ENCODE data around the gene SIGLEC9.

SIGLEC9 gene

DNA sequence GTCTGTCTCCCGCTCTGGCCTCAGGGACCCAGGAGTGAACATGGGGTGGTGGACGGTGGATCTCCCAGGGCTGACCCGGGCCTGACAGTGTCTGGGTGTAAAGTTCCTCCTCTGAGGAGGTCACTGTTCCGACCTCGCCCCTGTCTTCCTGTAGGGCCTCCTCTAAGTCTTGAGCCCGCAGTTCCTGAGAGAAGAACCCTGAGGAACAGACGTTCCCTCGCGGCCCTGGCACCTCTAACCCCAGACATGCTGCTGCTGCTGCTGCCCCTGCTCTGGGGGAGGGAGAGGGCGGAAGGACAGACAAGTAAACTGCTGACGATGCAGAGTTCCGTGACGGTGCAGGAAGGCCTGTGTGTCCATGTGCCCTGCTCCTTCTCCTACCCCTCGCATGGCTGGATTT is at the start of gene SIGLEC9:
Gene SIGLEC9 (plus strand): TSS at position 178 of the 400 bp plus-strand sequence. CDS start 69 bp downstream, at position 247.
- DNase-seq = no peak

DNA sequence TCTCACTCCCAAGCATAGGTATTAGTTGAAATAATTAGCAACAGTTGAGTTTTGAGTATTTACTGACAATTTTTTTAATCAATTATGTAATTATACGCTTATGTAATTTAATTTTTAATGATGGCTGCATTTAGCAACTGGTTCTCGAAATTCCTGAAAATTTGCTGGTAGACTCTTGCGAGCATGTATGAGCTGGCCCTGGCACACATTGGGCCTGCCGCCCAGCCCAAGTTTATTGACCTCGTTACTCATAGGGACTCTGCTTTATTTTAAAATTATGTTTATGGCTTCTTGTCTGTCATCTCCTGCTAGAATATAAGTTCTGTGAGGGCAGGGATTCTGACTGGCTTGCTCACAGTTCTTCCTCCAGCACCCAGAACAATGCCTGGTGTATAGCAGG is 48.7 kb upstream of the SIGLEC9 start:
- DNase-seq = no peak

GRCh38 chr19:51076631-51077213 is 48.0 kb upstream of the SIGLEC9 start:
- no peak for DNase-seq

DNA sequence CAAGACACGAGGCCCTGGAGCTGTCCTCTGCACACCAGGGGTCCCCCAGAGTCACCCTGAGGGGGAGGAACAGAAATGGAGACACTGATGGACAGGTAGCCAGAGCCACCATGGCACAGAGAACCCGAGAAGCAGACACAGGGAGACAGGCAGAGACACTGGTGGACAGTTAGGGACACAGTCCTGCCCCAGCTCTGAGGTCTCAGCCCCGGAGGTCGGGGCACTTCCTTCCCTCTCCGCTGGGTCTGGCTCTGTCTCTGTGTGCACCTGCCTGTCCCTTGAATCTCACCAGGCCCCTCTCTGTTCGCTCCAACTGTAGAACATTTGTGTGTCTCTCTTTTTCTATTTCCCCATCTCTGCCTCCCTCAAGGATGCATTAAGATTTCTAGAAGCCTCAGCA is 46.6 kb upstream of the SIGLEC9 start:
- no peak for DNase-seq

DNA sequence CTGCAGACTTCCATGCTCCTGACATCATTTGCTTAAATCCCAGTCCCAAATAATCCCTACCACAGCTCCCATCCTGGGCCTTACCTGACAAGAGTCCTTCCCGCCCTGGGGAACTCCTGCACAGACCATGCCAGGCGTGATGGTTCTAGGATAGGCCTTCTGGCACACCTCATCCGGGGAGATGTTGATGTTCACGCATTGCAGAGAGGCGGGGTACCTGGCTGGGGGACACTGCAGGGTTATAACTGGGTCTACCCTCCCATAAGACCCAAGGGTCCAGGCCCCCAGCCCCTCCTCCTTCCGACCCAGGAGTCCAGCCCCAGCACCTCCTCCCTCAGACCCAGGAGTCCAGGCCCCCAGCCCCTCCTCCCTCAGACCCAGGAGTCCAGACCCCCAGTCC is 46.0 kb upstream of the SIGLEC9 start:
- DNase-seq = no peak

DNA sequence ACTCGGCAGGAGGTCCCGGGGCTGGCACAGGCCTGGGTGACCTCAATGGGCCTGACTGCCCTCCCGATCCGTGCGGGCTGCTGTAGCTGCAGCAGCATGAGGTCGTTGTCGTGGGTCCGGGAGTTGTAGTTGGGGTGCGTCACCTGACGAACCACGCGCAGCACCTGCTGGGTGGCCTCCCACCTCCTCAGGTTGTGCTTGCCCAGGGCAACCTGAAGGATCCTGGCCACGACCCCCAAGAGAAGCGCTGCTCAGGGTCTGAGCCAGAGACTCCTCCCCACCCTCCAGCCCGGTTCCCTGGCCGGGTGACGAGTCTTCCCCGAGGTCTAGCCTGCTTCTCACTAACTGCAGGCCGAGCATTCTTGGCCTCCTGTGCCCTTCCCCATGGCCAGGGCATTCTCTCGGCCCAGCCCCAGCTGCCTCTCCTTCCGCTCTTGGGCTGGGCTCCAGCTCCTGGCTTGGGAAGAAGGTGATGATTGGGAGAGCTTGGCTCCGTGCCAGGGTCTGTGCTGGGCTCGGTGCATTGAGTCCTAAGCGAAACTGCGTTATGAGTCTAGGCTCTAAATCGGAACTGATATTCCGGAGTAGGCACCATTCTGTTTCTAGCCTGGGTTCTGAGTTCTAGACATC is 45.1 kb upstream of the SIGLEC9 start:
- DNase-seq = no peak

DNA sequence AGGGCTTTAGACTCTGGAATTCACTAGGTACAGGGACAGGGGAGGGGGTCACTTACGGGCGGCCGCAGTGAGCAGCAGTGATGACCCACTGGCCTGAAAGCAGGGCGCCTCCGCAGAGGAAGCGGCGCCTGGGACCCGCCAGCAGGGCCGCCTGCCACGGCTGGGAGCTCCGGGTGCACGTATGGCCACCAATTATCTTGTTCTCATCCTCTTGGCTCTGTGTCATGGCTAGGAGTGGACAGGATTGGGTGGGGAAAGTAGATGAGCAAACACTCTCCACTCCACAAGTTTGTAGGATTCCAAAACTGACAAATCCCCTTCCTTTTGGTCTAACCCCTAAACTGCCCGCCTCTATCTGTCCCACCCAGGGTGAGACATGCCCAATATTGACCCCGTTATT is 43.2 kb upstream of the SIGLEC9 start:
- DNase-seq = no peak

- DNase-seq = no peak
Measured at GRCh38 chr19:51082611-51083010, 42.1 kb upstream of the SIGLEC9 start, which contains the start of gene KLK14. KLK14 (minus strand) TSS chr19:51082887; CDS start chr19:51082614, 273 bp downstream.

DNA sequence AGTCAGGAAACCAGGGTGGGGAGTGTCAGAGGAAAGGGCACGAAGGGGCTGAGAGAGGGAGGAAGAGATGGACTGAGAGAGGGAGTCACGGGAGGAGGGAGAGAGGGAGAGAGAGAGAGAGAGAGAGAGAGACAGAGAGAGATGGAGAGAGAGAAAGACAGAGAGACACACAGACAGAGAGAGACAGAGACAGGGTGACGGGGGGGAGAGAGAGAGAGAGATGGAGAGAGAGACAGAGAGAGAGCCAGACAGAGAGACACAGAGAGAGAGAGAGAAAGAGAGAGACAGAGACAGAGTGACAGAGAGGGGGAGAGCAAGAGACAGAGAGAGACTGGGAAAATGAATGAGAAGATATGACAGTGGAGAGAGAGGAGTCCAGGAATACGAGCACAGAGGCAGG is 41.5 kb upstream of the SIGLEC9 start:
- no peak for DNase-seq

GRCh38 chr19:51083783-51084182 is 40.9 kb upstream of the SIGLEC9 start:
- DNase-seq = no peak

DNA sequence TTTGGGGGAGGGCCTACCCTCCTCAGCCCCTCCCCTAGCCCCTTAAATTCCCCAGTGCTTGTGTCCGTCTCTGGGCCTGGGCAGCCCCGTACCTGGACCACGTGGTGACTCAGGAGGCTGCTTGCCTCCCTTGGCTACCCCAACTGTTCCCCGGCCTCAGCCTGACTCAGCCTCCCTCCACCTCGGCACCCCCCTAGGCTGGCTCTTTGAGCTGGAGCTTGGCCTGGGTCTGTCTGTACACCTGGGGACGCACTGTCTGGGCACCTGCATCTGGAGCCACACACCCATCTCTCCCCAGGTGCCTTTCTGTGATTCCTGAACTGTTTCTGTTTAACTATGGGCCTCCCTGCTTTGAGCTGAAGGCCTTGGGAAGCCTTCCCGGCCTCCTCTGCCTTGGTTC is 40.2 kb upstream of the SIGLEC9 start:
- no peak for DNase-seq

- DNase-seq = no peak
Measured at GRCh38 chr19:51086153-51086850, 38.4 kb upstream of the SIGLEC9 start.

DNA sequence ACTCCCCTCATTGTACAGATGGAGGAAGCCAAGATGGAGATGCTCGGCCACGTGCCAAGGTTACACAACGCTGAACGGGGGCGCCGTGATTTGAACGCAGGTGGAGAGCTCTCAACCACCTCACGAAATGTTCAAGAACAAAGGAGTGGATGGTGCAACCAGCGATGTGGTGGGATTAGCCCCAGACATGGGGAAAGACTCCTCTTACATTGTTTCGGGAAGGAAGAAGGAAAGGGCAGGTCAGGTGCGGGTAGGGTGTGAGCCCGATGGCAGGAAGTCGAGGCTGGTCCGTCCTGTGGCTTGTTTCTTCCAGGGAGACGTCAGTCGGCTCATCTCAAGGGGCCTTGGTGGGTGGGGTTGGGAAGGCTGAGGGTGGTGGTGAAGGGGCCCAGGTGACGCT is 34.9 kb upstream of the SIGLEC9 start:
- no peak for DNase-seq

DNA sequence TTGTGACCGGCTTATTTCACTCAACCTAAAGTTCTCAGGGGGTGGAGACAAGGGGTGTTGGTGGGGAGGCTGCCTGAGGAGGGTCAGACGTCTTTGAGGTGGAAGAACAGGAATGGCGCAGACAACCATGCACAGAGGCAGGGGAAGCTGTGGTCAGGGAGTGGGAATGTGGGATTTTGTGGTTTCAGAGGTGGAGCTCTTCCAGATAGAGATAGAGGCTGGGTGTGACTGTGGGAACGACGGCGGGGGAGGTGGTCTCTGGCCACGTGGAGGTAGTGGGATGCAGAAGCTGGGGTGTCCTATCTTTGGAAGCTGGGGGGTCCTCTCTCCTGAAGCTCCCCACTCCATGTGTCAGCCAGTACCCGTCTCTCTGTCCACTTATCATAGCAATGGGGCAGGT is 34.2 kb upstream of the SIGLEC9 start:
- no peak for DNase-seq

DNA sequence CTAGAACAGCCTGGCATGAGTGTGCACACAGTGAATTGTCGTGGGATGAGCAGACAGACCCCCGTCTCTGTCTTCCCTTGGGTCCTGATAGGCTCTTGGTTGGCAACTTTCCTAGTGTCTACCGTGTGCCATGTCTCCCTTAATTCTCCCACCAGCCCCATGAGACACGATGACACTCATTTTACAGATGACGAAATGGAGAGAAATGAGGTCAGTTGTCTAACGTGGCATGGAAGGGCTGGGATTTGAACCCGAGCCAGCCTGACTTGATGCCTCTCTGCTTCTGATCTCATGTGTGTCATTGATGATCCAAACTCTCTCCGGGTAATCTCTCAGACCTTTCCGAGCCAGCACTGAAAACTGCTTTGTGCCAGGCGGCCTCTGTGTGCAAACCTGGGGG is 33.6 kb upstream of the SIGLEC9 start:
- DNase-seq = no peak

- no peak for DNase-seq
Measured at GRCh38 chr19:51091895-51092873, 32.5 kb upstream of the SIGLEC9 start.

DNA sequence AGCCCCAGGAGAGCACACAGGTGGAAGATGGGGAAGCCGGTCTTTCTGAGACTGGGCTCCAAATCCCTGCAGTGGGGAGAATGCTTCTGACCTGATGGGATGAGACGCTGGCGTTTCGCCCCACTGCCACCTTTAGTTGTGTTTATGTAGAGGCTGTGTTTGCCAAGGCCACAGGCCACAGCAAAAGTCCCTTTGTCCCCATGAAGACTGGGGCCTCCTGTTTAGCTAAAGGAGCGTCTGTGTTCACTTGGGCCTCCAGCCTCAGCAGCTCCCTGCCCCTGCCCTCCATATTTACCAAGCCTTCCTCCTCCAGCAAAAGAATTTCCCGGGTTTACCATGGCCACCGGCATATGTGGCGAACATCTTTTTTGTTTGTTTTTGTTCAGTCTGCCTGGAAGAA is 31.6 kb upstream of the SIGLEC9 start:
- DNase-seq = no peak

DNA sequence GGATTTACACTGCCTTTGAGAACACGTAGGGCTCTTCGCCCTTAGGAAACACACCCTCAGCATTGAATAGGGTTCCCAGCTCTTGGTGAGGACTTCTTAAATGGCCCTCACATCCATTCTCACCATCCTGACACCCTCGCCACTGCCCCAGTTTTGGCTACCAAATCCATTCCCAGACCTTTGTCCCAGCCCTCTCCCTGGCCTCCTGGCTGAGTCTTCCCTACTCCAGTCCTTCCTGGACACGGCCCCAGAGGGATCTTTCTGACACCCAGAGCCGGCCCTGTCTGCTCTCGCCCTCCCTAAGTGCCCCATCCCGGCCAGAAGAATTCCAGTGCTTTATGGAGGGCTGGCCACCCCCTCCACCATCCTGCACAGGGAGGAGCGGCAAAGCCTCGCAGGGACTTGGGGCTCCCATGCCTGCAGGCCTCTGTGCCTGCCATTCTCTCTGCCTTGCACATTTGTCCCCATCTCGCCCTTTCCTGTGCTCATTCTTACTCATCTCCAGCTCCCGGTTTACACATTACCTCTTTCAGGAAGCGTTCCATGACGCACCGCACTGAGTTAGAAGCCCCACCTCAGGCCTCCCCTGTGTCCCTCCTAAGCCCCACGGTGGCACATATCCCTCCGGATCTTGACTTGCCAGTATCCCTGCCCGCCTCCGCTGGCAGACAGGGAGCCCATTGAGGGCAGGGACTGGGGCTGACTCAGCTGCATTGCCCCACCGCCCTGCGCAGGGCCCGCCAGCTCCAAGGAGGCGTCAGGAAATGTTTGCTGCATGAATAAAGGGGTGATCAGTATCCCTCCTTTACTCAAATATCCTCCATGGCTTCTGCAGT is 31.0 kb upstream of the SIGLEC9 start:
- no peak for DNase-seq

DNA sequence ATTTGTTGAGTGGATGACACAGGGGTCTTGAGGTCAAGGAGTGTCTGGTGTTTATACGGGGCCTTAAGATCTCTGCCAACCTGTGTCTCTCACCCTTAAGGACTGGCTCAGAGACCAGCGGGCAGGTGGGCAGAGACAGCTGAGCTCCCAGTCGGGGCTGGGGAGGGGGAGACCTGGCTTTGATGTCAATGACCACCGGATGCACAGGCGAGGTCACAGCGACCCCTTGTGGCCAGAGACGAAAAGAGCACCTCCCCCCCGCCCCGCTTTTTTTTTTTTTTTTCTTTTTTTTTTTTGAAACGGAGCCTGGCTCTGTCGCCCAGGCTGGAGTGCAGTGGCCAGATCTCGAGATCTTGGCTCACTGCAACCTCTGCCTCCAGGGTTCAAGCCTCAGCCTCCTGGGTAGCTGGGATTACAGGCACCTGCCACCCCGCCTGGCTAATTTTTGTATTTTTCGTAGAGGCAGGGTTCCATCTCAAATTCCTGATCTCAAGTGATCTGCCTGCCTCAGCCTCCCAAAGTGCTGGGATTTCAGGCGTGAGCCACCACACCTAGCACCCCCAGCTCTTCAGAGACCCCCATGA is 29.9 kb upstream of the SIGLEC9 start:
- DNase-seq = no peak

DNA sequence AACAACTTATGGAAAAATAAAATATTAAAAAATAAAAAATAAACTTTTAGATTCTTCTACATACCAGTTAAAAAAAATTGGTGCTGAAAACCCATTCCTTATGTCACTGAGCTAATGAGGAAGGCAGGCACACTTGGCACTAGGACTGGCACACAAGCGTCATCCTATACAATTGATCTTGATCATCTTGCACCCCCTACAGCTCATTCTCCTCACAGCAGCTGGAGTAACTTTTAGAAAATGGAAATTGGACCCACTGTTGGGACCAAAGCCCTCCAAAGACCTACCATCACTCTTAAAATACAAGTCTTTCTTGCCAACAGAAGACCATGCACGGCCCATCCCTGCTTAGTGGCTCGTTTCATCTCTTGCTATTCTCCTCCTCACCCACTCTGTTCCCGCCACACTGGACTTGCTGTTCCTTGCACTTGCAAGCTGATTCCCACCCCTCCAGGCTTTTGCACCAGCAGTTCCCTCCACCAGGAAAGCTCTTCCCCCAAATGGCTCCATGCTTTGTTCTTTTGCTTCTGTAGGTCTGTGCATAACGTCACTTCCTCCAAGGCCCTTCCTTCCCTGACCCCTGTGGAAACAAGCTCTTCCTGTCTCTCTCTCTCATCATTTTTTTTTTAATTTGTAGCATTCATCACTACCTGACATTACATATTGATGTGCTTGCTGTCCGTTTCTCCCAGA is 28.1 kb upstream of the SIGLEC9 start:
- no peak for DNase-seq

DNA sequence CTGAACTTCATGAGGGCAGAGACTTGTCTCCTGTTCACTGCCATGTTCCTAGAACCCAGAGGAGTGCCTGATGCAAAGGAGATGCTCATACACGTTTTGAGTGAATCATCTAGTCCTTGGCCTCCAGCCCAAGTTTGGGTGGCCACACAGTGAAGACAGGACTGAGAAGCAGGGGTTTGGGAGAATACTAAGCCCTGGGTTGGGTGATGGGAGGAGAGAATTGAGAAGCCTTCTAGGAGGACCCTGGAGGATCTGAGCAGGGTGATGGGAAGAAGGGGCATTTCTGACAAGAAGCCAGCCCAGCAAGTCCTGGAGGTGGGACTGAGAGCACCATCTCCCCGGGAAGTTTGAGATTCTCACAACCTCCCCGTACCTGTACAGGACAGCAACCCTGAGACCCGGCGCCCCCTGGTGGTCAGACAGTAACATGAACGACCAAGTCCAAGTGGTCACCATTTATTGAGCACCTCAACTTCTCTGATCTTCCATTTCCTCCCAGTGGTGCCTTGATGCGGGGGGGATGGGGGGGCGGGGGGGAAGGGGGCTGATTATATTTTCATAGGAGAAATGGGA is 27.5 kb upstream of the SIGLEC9 start:
- peak; percentile 55 for DNase-seq

Data from CD4-positive, alpha-beta T cell treated with Interleukin-4 for 4 hours (primary cell).